T1000 (cell line): Measurements from ENCODE around the gene ABRACL.
"Not testable (repeated sequence)": the region's sequence is repeated elsewhere in the genome, so short reads cannot be mapped to it uniquely, and the experiment has no call there.

Source experiments
- DNase-seq: peaks from one replicate; lab custom pipeline; 2025; ENCODE audit warnings: mixed read lengths; lab: John Stamatoyannopoulos, UW

Gene ABRACL

DNA sequence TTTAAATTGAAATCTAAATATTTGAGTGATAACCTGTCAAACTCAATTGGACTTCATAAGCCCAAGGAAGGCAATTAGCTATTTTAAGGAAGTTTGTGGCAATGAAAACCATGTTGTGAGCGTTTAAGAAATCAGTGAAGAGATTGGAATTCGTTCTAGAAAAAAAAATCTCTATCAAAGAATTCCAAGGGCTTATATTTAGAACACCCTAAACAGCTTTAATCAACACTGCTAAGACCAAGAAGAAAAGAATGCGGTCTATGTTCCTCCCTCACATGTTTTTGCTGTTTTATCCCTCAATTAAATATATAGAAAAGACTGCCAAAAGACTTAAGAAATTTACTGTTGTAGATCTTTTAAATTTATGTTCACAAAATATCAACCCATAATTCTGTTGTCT is 16.6 kb upstream of the ABRACL start:
- DNase-seq: no peak

DNA sequence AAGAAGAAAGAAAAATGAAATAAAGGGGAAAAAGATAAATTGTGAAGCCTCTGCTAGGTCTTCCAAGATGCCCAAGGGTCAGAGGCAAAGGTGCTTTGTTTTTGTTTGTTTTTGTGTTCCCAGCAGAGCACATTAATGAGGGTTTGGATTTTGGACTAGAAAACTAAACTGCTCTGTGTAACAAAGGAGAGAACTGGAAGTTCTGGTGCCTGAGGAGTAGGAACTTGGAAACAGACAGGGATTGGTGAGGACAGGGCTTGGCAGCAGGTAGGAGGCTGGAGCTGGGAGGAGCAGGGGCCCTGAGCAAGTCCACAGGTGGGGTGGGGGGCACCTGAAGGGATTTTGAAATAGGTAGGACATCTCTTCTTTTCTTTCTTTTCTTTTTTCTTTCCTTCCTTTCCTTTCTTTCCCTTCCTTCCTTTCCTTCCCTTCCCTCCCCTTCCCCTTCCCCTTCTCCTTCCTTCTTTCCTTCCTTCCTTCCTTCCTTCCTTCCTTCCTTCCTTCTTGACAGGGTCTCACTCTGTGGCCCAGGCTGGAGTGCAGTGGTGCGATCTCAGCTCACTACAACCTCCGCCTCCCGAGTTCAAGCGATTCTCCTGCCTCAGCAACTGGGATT is 15.3 kb upstream of the ABRACL start:
- no peak for DNase-seq

DNA sequence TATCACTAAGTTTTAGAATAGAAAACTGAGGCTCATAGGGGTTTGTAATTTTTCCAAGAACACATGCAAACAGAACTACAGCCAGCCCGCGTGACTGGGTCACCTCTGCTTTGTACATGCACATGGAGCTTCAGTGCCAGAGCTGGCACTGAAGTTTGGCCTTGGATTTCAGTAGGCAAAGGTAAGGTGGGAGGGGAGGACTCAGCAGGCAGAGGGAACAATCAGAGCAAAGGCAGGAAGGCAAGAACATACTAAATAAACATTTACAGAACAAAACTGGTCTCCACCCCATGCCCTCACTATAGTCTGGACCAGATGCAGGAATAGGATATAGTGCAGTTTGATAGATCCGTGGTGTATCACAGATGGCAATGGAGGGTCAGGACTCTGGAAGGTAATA is 13.6 kb upstream of the ABRACL start:
- no peak for DNase-seq

DNA sequence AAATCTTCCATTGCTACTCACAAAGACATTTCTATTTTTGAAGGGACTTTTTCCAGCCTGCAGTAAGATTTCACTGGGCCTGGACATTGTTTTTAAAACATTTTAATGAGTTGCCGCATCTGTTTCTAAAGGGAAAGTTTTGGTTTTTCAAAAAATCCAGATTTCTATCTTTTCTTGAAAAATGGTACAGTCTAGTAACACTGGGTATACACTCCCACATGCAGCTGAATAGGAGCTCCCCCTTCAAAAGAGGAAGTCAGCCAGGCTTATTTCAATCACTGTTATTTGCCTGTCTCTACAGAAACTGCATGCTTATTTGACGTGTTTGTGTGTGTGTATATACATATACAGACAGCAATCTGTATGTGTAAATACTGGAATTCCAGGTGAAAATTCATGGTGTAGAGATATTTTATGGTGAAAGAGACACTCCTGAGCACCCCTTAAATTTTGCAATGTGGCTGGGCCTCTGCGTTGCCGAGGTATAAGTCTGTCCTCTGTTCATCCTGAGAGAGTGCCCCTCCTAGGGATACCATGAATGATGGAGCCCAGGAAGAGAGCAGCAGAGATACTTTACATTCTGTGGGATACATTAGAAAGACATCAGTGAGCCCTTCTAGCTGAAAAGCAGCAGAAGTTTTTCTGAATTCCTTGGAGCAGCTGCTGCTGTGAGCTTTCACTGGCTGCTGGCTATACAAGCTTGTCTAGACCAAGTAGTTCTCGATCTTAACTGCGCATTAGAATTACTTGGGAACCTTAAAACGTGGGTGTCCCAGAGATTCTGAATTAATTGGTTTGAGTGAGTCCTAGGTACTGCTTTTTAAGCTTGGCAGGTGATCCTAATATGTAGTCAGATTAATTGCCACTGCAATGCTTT is 12.0 kb upstream of the ABRACL start:
- no peak for DNase-seq

DNA sequence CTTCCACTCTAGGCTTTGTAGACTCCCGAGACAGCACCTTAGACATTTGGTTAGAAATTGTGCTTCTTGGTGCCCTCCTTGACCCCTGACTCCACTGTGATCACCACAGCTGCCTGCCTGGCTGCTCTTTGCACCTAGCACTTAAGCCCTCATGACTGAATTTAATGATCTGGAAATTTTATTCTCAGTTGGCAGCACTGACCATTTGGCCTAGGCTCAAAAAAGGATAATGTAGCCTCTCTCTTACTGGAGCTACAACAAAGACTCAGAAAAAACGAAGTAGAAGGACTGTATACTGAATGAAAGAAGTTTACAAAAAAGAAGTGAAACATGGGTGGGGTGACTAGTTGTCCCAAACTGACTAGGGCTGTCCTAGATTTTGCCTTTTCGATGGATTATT is 11.3 kb upstream of the ABRACL start:
- DNase-seq: no peak

DNA sequence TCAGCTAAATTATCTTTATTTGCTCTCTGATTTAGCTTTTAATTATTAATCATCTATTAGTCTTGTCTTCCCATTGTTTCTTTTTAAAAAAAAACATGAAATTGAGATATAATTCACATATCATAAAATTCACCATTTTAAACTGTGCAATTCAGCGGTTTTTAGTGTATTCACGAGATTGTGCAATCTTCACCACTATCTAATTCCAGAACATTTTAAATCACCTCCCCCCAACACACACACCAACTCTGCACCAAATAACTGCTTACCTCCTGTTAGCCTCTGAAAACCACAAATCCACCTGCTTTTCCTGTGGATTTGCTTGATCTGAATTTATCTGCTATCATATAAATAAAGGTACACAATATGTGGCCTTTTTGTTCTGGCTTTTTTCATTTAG is 8.8 kb upstream of the ABRACL start:
- no peak for DNase-seq

DNA sequence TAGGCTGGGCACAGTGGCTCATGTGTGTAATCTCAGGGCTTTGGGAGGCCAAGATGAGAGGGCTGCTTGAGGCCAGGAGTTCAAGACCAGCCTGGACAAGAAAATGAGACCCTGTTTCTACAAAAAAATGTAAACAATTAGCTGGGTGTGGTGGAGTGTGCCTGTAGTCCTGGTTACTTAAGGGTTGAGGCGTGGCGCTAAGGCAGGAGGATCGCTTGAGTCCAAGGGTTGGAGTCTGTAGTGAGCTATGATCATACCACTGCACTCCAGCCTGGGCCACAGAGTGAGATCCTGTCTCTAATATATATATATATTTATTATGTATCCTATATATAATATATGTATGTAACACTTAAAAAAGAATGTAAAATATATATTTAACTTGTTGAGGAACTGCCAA is 7.9 kb upstream of the ABRACL start:
- no peak for DNase-seq

DNA sequence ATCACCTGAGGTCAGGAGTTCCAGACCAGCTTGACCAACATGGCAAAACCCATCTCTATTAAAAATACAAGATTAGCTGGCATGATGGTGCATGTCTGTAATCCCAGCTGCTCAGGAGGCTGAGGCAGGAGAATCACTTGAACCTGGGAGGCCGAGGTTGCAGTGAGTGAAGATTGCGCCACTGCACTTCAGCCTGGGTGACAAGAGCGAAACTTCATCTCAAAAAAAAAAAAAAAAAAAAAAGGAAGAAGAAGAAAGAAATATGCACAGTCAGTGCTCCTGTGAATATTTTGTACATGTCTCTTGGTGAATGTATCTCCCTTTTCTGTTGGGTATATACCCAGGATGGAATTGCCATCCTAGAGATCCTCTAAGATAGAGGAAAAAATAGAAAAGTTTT is 3.1 kb upstream of the ABRACL start:
- DNase-seq: not testable (repeated sequence)

DNA sequence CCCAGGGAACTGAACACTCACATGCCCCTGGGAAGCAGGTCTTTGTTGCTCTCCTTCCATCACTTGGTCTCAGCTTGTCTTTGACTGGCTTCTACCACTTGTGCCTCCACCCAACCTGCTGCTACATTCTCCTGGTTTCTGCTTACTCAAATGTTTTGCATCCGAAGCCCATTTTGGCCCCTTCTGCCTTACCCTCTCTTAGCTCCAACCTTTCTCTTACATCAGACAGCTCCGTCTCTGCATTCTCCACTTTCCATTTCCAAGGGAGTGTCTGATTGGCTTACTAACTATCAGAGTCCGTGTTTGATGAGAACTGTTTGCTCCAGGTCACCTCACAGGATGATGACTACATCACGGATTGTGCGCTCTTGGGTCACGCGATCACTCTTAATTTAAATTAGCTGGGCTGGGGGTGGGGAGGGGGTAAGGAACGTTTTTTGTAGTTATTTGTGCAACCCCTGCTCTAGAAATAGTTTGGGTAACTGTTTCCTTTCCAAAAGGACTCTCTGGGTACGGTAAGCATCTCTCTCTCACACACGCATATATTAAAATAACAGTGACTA is 844 bp upstream of the ABRACL start:
- DNase-seq: no peak

DNA sequence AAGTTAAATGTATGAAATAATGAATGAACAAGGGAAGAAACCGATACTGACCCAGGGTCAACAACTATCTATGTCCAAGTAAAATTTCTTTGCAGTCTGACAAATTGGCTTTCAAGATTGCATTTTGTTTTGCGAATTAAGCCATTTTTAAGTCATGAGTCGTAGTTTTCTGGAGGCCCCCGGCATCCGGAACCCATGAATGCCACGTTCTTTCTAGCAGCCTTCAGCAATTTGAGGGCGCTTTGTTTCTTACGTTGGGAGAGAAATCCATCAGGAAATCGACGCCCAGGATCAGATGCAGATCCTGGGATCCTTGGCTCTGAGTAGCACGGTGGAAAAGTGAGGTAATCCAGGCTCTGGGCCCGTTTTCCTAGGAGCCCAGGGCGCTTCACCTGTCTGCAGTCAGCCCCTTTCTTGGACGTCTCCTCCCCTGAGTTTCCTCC is 309 bp upstream of the ABRACL start:
- no peak for DNase-seq

DNA sequence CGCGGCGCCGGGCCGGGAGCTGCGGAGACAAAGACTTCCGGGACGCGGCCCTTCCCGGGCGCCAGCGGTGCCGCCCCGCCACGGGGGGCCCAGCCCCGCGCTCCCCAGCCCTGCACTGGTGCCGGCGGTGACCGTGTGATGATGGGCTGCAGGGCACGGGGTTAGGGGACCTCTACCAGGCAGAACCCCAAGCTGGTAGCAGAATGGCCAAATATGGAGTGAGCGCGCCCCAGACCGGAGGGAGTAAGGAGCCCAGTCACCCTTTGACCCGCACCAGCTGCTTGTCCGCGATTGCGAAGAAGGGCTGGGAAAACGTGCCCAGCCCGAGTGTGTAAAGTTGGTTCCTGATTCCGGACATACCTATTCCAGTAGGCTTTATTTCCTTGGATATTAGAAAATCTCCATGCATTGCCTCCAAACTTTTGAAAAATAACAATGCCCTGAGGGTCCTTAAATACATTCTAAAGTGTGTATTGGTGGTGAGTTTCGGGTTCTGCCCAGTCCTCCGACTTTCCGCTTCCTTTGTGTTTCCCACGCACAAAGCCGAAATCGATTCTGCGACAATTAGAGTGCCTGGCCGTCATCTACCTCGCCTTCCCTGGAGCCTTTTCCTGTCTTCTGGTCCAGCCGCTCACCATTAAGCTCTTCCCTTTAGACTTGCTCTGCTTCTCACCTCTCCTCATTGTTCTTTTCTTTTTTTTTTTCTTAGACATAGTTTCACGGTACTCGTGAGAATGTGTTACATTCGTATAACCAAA is 1.1 kb downstream of the ABRACL start:
- no peak for DNase-seq

DNA sequence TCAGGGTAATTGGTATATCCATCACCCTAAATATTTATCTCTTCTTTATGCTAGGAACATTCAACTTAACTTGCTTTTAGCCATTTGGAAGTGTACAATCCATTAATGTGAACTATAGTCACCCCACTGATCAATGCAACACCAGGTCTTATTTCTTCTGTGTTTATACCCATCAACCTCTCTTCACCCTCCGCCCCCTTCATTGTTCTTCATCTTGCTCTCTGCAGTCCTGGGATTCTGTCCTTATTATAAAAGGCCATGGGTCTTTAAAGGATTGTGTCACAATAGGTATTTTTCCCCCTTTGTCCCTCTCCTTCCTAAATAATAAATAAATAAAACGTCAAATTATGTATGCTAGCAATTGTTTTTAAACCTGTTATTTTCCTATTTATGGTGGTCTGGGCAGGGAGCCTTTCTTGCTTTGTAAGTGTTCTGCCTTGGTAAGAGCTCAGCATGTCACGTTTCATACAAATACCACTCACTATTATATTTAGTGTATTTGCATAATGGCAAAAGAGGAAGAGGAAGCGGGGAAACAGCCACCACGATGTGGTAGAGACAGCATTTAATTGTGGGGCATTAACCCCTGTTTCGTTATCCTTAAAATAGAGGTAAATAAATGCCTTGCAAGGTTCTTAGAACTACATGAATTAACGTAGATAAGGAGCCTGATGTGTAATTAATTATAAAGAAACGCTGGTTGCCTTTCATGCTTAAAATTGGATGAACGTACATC is 1.9 kb downstream of the ABRACL start:
- DNase-seq: no peak

DNA sequence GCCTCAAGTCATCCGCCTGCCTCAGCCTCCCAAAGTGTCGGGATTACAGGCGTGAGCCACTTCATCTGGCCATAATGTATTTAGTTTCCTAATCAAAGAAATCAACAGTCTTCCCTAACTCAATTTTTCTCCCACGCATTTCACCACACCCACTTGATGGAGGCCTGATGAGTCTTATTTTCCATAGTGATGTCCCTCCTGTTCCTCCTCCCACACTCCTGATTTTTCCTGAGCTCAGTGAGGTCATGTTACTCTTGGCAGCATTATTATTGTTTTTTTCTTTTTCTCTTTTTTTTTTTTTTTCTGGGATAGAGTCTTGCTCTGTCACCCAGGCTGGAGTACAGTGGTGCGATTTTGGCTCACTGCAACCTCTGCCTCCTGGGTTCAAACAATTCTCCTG is 8.9 kb downstream of the ABRACL start:
- DNase-seq: no peak

DNA sequence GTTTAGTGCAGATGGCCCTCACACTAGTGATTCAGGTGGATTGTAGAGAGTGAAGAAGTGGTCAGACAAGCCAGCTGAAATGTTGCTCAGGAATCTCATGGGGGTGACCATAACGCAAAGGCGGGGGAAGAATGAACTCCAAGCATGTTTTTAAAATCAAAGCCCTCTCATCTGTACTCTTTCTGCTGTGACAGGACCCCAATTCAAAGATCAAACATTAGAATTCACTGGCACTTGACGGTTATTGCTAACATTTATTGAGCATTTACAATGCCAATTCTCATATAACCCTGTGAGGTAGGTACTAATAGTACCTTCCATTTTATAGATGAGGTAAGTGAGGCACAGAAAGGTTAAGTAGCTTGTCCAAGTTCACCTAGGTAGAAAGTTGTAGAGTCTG is 15.7 kb downstream of the ABRACL start:
- DNase-seq: no peak

DNA sequence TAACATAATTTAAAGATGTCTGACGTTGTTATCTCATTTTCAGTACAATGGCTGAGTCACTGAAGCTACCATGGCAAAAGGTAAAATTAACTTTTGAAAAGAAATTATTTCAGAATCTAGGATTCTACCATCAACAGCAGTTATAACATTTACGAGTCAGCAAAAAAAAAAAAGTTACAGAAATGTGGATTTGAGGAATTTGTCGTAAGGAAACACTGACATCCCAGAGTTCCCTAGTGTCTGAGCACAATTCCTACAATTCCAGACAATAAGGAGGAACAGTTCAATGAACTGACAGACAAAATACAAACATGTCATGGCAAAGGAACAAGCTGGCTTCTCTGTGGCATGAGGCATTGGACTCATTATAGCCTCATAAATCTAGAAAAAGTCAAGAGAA is 19.1 kb downstream of the ABRACL start:
- no peak for DNase-seq

DNA sequence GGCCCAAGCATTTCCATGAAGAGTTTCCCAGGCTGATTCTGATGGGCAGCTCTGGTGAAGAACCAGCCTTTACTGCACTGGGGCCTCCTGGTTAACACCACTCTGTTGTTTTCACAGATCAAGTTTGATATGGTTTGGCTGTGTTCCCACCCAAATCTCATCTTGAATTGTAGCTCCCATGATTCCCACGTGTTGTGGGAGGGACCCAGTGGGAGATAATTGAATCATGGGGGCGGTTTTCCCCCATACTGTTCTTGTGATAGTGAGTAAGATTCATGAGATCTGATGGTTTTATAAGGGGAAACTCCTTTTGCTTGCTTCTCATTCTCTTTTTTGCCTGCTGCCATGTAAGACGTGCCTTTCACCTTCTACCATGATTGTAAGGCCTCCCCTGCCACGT is 20.4 kb downstream of the ABRACL start:
- DNase-seq: not testable (repeated sequence)

DNA sequence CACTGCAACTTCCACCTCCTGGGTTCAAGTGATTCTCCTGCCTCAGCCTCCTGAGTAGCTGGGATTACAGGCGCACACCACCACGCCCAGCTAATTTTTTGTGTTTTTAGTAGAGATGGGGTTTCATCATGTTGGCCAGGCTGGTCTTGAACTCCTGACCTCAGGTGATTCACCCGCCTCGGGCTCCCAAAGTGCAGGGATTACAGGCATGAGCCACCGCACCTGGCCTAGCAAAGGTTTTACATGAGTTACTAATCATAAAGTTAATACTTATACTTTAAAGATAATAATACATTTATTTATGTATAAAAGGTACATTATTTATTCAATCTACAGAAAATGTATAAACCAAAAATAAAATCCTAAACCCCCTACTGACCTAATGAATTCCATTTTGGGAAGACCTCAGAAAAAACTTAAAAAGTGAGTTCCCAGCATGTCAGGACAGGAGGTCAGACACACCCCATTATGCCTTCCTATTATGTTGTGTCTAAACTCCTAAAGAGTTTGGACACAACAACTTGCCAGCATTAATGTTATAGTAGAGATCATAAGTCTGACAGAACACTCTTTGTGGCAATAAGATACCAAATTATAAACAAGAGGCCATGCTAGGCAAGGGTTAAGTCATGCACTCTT is 21.7 kb downstream of the ABRACL start:
- DNase-seq: not testable (repeated sequence)

DNA sequence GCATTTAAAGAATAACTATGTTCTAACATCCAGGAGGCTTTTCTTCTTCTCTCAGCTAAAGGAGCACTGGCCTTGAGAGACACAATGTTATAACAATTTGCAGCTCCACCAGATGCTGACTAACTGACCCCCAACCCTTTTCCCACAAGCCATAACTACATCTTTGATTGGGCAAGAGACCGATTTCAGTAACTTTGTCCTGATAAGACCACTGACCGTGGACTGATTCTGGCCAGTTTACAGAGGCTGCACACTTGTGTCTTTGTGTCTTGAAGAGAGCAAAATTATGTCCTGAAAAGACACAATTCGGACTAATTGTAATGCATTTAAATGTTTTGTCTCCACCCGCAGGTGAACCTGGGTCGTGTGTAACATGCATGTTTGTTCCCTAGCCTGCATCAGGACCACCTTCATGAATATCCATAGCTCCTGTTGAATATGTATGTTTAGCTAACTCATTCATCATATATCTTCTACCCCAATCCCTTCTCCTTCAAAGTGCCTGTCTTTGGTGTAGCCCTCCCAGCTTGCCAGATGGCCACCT is 22.3 kb downstream of the ABRACL start:
- DNase-seq: no peak

DNA sequence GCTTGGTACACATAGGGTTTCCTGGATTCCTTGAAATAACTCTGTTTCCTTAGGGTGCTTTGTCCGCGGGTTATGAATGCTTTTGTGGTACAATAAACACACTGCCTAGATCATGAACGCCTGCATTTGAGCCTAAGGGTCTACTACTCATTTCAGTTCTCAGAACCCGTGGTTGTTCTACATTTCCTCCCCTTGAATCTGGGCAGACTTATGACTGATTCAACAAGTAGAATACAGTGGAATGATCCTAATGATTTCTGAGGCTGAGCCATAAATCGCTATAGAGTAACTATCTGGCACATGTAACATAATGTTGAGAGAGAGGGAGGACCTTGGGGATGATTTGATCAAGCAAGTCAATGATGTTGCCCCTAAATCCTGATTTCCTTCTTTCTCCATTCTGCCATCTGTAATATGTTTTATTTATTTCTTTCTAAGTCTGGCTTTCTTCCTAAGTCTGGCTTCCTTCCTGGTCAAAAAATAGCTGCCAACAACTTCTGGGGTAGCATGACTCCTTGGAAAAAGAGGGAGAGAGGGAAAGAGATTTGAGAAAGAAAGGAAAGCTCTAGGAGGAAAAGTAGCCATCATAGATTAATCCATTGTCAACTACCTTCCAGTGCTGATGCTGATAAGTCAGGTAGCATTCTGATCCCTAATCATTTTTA is 23.0 kb downstream of the ABRACL start:
- no peak for DNase-seq

DNA sequence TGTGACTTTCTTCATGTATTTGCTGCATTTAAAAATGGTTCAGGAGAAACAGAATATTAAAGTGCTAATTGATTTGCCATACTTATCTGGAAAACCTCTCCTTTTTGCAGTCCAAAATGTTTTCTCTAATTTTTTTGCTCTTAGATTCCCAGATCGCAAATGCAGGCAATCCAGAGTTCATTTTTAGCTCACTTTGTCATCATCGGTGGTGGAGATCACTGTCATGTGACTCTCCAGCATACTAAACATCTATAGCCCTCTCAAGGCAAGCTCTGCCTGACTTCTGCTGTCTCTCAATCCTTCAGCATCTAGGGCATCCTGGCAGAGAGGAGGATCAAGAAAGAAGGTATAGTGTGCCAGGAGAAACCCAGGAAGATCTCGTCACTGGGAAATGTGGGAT is 24.8 kb downstream of the ABRACL start:
- DNase-seq: no peak

DNA sequence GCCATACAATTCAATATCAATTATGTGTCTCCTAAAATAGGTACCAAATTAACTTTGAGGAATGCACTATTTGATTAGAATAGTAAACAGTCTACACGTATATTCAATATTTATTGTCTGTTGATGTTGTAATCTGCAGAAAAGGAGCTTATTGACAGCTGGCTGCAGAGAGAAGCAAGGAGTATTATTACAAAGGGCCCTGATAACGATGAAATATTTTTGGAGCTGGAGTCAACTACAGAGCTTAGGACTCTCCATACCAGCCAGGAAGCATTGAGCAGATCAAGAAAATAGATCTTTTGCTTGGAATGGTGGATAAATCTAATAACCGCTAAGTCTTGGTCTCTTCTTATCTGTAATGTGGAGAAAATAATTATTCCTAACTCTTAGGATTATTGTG is 25.5 kb downstream of the ABRACL start:
- DNase-seq: no peak
